PC-3 (cell line): ENCODE data around the gene MAGEA12. TPM values are rescaled to one million over a fixed set of nuclear protein-coding genes. Genes with fewer than 3 reads are reported as not detected.
"Not testable (repeated sequence)": the region's sequence is repeated elsewhere in the genome, so short reads cannot be mapped to it uniquely, and the experiment has no call there.

Experiments used
- ATAC-seq: fragments of 200-7000 bp; cut with Tn5 transposase; 2 replicates; pipeline ENCODE4 v1.9.1; 2020; ENCODE audit warnings: mild to moderate bottlenecking, moderate library complexity
- BruUV-seq: library from RNA; stranded (reverse); fragments of 400-500 nt; replicated peaks from 2 replicates; lab custom pipeline; 2021; lab: Mats Ljungman, UMichigan
- CTCF ChIA-PET: fragments of 300-600 bp; sonication (Branson Sonifier 250); formaldehyde crosslinking; loops from one replicate; lab custom pipeline; 2022; ENCODE audit warnings: antibody characterized with exemption; lab: Charles Lee
- POLR2A ChIA-PET: fragments of 300-600 bp; sonication (Branson Sonifier 250); formaldehyde crosslinking; loops from one replicate; lab custom pipeline; 2022; ENCODE audit warnings: antibody characterized with exemption; ENCODE audit not compliant: unreplicated experiment; lab: Charles Lee
- DNase-seq: peaks from one replicate; pipeline ENCODE4 v3.0.0-alpha.2; 2015
- H2AFZ ChIP-seq: fragments of 300-600 bp; sonication (generic); 2 replicates; pipeline ENCODE4 v1.6.0; 2016; ENCODE audit warnings: antibody characterized with exemption, low read length
- H3F3A ChIP-seq: fragments of 300-600 bp; sonication (generic); one replicate; pipeline ENCODE4 v1.6.0; 2017; ENCODE audit warnings: antibody characterized with exemption, low read length, control low read depth, mild to moderate bottlenecking; ENCODE audit not compliant: unreplicated experiment
- H3K27ac ChIP-seq: fragments of 300-600 bp; sonication (generic); 2 replicates; pipeline ENCODE4 v1.5.1; 2016; ENCODE audit warnings: mild to moderate bottlenecking, low read length
- H3K27me3 ChIP-seq: fragments of 300-600 bp; sonication (generic); 2 replicates; pipeline ENCODE4 v1.6.1; 2016; ENCODE audit warnings: low read length, mixed read lengths
- H3K36me3 ChIP-seq: fragments of 300-600 bp; sonication (generic); 2 replicates; pipeline ENCODE4 v1.6.1; 2016; ENCODE audit warnings: low read depth, mixed run types, low read length, mixed read lengths
- H3K4me1 ChIP-seq: fragments of 300-600 bp; sonication (generic); 2 replicates; pipeline ENCODE4 v1.5.1; 2016; ENCODE audit warnings: low read length; ENCODE audit not compliant: insufficient read depth
- H3K4me2 ChIP-seq: fragments of 300-600 bp; sonication (generic); 2 replicates; pipeline ENCODE4 v1.6.0; 2016; ENCODE audit warnings: low read length
- H3K4me3 ChIP-seq: fragments of 300-600 bp; sonication (generic); 2 replicates; pipeline ENCODE4 v1.5.1; 2016; ENCODE audit warnings: mild to moderate bottlenecking, low read length, mixed read lengths
- H3K79me2 ChIP-seq: fragments of 300-600 bp; sonication (generic); 2 replicates; pipeline ENCODE4 v1.6.1; 2017; ENCODE audit warnings: low read length, mixed read lengths
- H3K9ac ChIP-seq: fragments of 300-600 bp; sonication (generic); 2 replicates; pipeline ENCODE4 v1.6.0; 2016; ENCODE audit warnings: mild to moderate bottlenecking, low read length
- H3K9me2 ChIP-seq: fragments of 300-600 bp; sonication (generic); replicated peaks from 2 replicates; pipeline ENCODE4 v1.6.1; 2016; ENCODE audit warnings: mixed run types, low read length, mixed read lengths
- H3K9me3 ChIP-seq: fragments of 300-600 bp; sonication (generic); 2 replicates; pipeline ENCODE4 v1.6.1; 2016; ENCODE audit warnings: low read length, mixed read lengths
- H4K20me1 ChIP-seq: fragments of 300-600 bp; sonication (generic); 2 replicates; pipeline ENCODE4 v1.6.1; 2016; ENCODE audit warnings: low read length, mixed read lengths
- CTCF ChIP-seq: fragments of 300-600 bp; sonication (generic); conservative IDR thresholded peaks from 2 replicates; pipeline ENCODE4 v1.5.1; 2017; ENCODE audit warnings: antibody characterized with exemption, low read depth, mild to moderate bottlenecking, low read length
- EZH2 ChIP-seq: fragments of 300-600 bp; sonication (generic); IDR thresholded peaks from one replicate; pipeline ENCODE4 v1.6.1; 2017; ENCODE audit warnings: antibody characterized with exemption, mild to moderate bottlenecking, low read length; ENCODE audit not compliant: unreplicated experiment
- EZH2phosphoT487 ChIP-seq: fragments of 300-600 bp; sonication (generic); IDR thresholded peaks from 2 replicates; pipeline ENCODE4 v1.6.1; 2018; ENCODE audit warnings: mild to moderate bottlenecking, antibody characterized with exemption, low read length, borderline replicate concordance
- intact Hi-C: fragments of 100-400 bp; cut with micrococcal nuclease; formaldehyde crosslinking; loops from 2 replicates; pipeline ENCODE4 v1.9.0; 2023
- total RNA-seq: library from RNA; depleted of rRNA; stranded (reverse); fragments of >200 nt; gene quantifications from 2 replicates; pipeline ENCODE4 v1.2.3, GENCODE V29; 2014

Gene MAGEA12
- total RNA-seq, 1 experiment from 2014 or later = 0.29 TPM

GRCh38 chrX:152738560-152738959 lies 5.0 kb downstream of the MAGEA12 start:
- intact Hi-C loops = no loop called here
- no peaks in the 10 kb centered on the region for H3K9me2 ChIP-seq
- peaks cover 17% of the 10 kb centered on the region for H3K27me3 ChIP-seq
- no peaks in the 10 kb centered on the region for H3K9me3 ChIP-seq
- H4K20me1 ChIP-seq = no peaks in the 10 kb centered on the region
- H3K4me2 ChIP-seq = no peak overlapping the region
- H3K79me2 ChIP-seq = no peaks in the 10 kb centered on the region
- DNase-seq (no peak), ATAC-seq (no peak)
- no peak overlapping the region for H3K27ac ChIP-seq
- no peaks in the 10 kb centered on the region for H3F3A ChIP-seq
- ChIA-PET POLR2A (no interaction called here), CTCF (no interaction called here)
- BruUV-seq = no TSS peak
- H2AFZ ChIP-seq = no peak overlapping the region
- no peak for TF ChIP-seq EZH2
- TF ChIP-seq CTCF = no peak
- no peak for TF ChIP-seq EZH2phosphoT487
- no peak overlapping the region for H3K4me3 ChIP-seq
- no peak overlapping the region for H3K9ac ChIP-seq
- no peaks in the 10 kb centered on the region for H3K4me1 ChIP-seq
- H3K36me3 ChIP-seq = no peaks in the 10 kb centered on the region

GRCh38 chrX:152753686-152754650 lies 20.4 kb downstream of the MAGEA12 start, which contains the start of gene MAGEA2:
Gene MAGEA2, minus strand, starts transcription at chrX:152753842. Its CDS starts 2,479 bp downstream, at chrX:152751363.
- H3K36me3 ChIP-seq, H3K79me2 ChIP-seq, H3K4me2 ChIP-seq, H3K9me2 ChIP-seq, H3K4me3 ChIP-seq, H4K20me1 ChIP-seq, H3K27ac ChIP-seq, H3K9ac ChIP-seq, H3F3A ChIP-seq, BruUV-seq, POLR2A ChIA-PET, intact Hi-C loops, H2AFZ ChIP-seq, H3K9me3 ChIP-seq, DNase-seq, CTCF ChIA-PET, ATAC-seq, H3K4me1 ChIP-seq, H3K27me3 ChIP-seq: not testable (repeated sequence)

- H3K4me2 ChIP-seq, BruUV-seq, H3K4me1 ChIP-seq, H3K27ac ChIP-seq, H3K4me3 ChIP-seq, DNase-seq, CTCF ChIA-PET, H3F3A ChIP-seq, H2AFZ ChIP-seq, H3K9me2 ChIP-seq, POLR2A ChIA-PET, H3K9me3 ChIP-seq, H3K27me3 ChIP-seq, H3K9ac ChIP-seq, H3K79me2 ChIP-seq, intact Hi-C loops, ATAC-seq, H3K36me3 ChIP-seq, H4K20me1 ChIP-seq: not testable (repeated sequence)
Observed at GRCh38 chrX:152754871-152755270, 21.3 kb downstream of the MAGEA12 start.

- H4K20me1 ChIP-seq, BruUV-seq, H2AFZ ChIP-seq, H3K9me2 ChIP-seq, H3K36me3 ChIP-seq, DNase-seq, H3K27ac ChIP-seq, ATAC-seq, H3K4me3 ChIP-seq, H3K4me2 ChIP-seq, H3K4me1 ChIP-seq, intact Hi-C loops, H3K27me3 ChIP-seq, H3K79me2 ChIP-seq, H3K9ac ChIP-seq, H3K9me3 ChIP-seq, POLR2A ChIA-PET, CTCF ChIA-PET, H3F3A ChIP-seq: not testable (repeated sequence)
Observed at GRCh38 chrX:152758918-152759317, 25.4 kb downstream of the MAGEA12 start, which contains the start of gene CSAG3. Gene CSAG3, plus strand, starts transcription at chrX:152759218.

GRCh38 chrX:152759544-152759943 lies 26.0 kb downstream of the MAGEA12 start:
- H3K9ac ChIP-seq, H2AFZ ChIP-seq, H3K4me2 ChIP-seq, H3F3A ChIP-seq, H3K9me3 ChIP-seq, ATAC-seq, H3K36me3 ChIP-seq, H4K20me1 ChIP-seq, H3K9me2 ChIP-seq, H3K27ac ChIP-seq, intact Hi-C loops, H3K4me1 ChIP-seq, H3K4me3 ChIP-seq, H3K79me2 ChIP-seq, BruUV-seq, DNase-seq, POLR2A ChIA-PET, CTCF ChIA-PET, H3K27me3 ChIP-seq: not testable (repeated sequence)
